Hepatocyte (in vitro differentiated cells): Measurements from ENCODE around the gene PKP1.

ENCODE experiments used
- CTCF ChIP-seq: fragments of 200-600 bp; sonication (generic); IDR thresholded peaks from 2 replicates; pipeline ENCODE4 v1.5.1; 2016; ENCODE audit warnings: antibody characterized with exemption, mild to moderate bottlenecking; ENCODE audit not compliant: poor library complexity
- EZH2phosphoT487 ChIP-seq: fragments of 200-600 bp; sonication (generic); IDR thresholded peaks from one replicate; pipeline ENCODE4 v1.6.1; 2018; ENCODE audit warnings: antibody characterized with exemption, mild to moderate bottlenecking, low read depth, moderate library complexity; ENCODE audit not compliant: unreplicated experiment, severe bottlenecking

- TF ChIP-seq EZH2phosphoT487 (no peak), CTCF (no peak)
Observed at GRCh38 chr1:201356236-201356635, 72.9 kb downstream of the PKP1 start.
